Sigmoid colon (tissue), 7 donors: ENCODE data around the gene LRRC3. TPM values are rescaled to one million over a fixed set of nuclear protein-coding genes. Genes with fewer than 3 reads are reported as not detected.
"Not testable (repeated sequence)": the region's sequence is repeated elsewhere in the genome, so short reads cannot be mapped to it uniquely, and the experiment has no call there.

Source experiments
- DNase-seq: peaks from one replicate; pipeline ENCODE4 v3.0.0-alpha.2; 2019
- H3K27ac ChIP-seq, 4 donors: fragments of 200-600 bp; sonication (generic); one replicate each; pipeline ENCODE4 v1.5.1; 2016 to 2019; ENCODE audit warnings: mild to moderate bottlenecking in 1 of 4
- H3K27me3 ChIP-seq, 3 donors: fragments of 200-600 bp; sonication (generic); one replicate each; pipeline ENCODE4 v1.5.1; 2019; ENCODE audit warnings: mild to moderate bottlenecking in 1 of 3
- H3K36me3 ChIP-seq, 4 donors: fragments of 200-600 bp; sonication (generic); one replicate each; pipeline ENCODE4 v1.5.1; 2016 to 2019
- H3K4me1 ChIP-seq, 4 donors: fragments of 200-600 bp; sonication (generic); one replicate each; pipeline ENCODE4 v1.5.1; 2017 to 2019
- H3K4me3 ChIP-seq, 4 donors: fragments of 200-600 bp; sonication (generic); one replicate each; pipeline ENCODE4 v1.5.1; 2017 to 2019; ENCODE audit warnings: mild to moderate bottlenecking in 2 of 4, moderate library complexity in 1 of 4
- H3K9me3 ChIP-seq, 4 donors: fragments of 200-600 bp in 3 of 4; sonication (generic) in 3 of 4; one replicate each; pipeline versions ENCODE4 v1.5.1 to v1.6.1; 2013 to 2019
- EP300 ChIP-seq, 4 donors: sonication (generic); formaldehyde crosslinking; IDR thresholded peaks; one replicate each; pipeline ENCODE4 v1.6.1; 2017; ENCODE audit warnings: antibody characterized with exemption in 4 of 4
- POLR2A ChIP-seq, 2 donors: fragments of 450-650 bp; IDR thresholded peaks; one replicate each; pipeline ENCODE4 v1.6.1; 2016; ENCODE audit warnings: antibody characterized with exemption in 2 of 2, mild to moderate bottlenecking in 2 of 2, moderate library complexity in 2 of 2
- POLR2AphosphoS5 ChIP-seq, 4 donors: sonication (generic); formaldehyde crosslinking; IDR thresholded peaks; one replicate each; pipeline ENCODE4 v1.6.1; 2017; ENCODE audit warnings: antibody characterized with exemption in 4 of 4
- WGBS, 2 donors: extraction: QIAGEN DNeasy Blood & Tissue Kit; methylation state at CpG; one replicate each; pipeline ENCODE4 v1.1.7; 2013; 5-methylcytosine and 5-hydroxymethylcytosine counted together
- intact Hi-C: fragments of 100-400 bp; cut with DNase I; formaldehyde crosslinking; loops from one replicate; pipeline ENCODE4 v1.15.1; 2023
- polyA plus RNA-seq, 3 donors: library from polyadenylated mRNA; stranded (reverse); fragments of 200-250 nt; gene quantifications; one replicate each; pipeline ENCODE4 v1.2.3, GENCODE V29; 2013
- total RNA-seq, 4 donors: library from RNA; depleted of rRNA; stranded (reverse); fragments of >200 nt; gene quantifications; one replicate each; pipeline ENCODE4 v1.1.0, GENCODE V29; 2016
- TF ChIP-seq, protein P1 (sequence below), 4 experiments: fragments of 450-650 bp in 3 of 4; fragments of 200-600 bp in 1 of 4; IDR thresholded peaks; one replicate each; pipeline ENCODE4 v1.5.1; 2016 to 2019; ENCODE audit warnings: antibody characterized with exemption in 4 of 4, mild to moderate bottlenecking in 3 of 4, moderate library complexity in 2 of 4
- donor health status: healthy with polysubstance abuse.
- donor health status: Bipolar disorder and iron deficiency.
- donor health status: healthy.

The LRRC3 gene
- total and polyA plus RNA-seq, 7 donors: under 0.01 to 7.1 (median 3.9) TPM

DNA sequence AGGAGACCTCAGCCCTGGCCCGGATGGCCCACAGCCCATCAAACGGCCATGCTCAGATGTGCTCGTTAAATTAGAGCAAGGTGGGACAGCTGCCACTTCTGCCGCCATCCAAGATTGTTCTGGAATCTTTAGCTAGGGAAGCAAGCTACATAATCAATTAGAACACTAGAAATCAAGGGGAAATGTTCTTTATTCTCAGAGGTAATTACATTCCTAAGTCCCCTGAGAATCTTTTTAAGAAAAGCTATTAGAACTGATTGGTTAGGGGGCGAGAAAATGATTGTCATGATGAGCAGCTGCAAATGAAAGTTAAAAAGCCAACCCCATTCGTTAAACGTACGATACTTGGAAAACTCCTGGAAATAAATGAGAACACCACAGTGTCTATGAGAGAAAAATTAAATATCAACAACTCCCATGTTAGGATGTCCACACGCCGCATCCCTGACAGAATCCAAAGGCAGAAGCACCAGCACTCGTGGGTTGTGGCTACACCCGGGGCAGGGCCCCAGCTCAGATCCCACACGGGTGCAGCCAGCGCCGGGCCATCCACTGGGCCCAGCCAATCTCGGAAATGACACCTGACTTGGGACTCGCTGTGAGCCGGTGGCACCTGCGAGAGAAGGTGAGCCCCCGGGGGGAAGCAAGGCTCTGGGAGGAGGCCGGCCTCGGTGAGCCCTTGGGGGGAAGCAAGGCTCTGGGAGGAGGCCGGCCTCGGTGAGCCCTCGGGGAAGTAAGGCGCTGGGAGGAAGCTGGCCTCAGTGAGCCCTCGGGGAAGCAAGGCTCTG, 47.1 kb downstream of the LRRC3 start:
- no peaks in the 10 kb centered on the region for H3K36me3 ChIP-seq
- no peak for DNase-seq
- intact Hi-C loops: no loop called here

DNA sequence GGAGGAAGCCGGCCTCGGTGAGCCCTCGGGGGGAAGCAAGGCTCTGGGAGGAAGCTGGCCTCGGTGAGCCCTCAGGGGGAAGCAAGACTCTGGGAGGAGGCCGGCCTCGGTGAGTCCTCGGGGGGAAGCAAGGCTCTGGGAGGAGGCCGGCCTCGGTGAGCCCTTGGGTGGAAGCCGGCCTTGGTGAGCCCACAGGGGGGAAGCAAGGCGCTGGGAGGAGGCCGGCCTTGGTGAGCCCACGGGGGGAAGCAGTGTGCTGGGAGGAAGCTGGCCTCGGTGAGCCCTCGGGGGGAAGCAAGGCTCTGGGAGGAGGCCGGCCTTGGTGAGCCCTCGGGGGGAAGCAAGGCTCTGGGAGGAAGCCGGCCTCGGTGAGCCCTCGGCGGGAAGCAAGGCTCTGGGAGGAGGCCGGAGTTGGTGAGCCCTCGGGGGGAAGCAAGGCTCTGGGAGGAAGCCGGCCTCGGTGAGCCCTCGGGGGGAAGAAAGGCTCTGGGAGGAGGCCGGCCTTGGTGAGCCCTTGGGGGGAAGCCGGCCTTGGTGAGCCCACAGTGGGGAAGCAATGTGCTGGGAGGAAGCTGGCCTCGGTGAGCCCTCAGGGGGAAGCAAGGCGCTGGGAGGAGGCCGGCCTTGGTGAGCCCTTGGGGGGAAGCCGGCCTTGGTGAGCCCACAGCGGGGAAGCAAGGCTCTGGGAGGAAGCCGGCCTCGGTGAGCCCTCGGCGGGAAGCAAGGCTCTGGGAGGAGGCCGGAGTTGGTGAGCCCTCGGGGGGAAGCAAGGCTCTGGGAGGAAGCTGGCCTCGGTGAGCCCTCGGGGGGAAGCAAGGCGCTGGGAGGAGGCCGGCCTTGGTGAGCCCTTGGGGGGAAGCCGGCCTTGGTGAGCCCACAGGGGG, 47.9 kb downstream of the LRRC3 start:
- DNase-seq, H3K27ac ChIP-seq, H3K4me1 ChIP-seq, H3K9me3 ChIP-seq, intact Hi-C loops, H3K4me3 ChIP-seq, H3K36me3 ChIP-seq: not testable (repeated sequence)
- peaks cover 2 to 45% (median 12%) of the 10 kb centered on the region in 3 donors for H3K27me3 ChIP-seq
- 77 to 91% methylated on average over 44 of the region's 44 CpGs for WGBS, 2 donors

More for the DNA sequence above, 47.1 kb downstream of the LRRC3 start:
- peaks cover 2 to 48% (median 12%) of the 10 kb centered on the region in 3 donors for H3K27me3 ChIP-seq
- no peak overlapping the region for H3K4me3 ChIP-seq
- WGBS, 2 donors: 85 to 91% methylated on average over 27 of the region's 27 CpGs
- H3K27ac ChIP-seq: no peak overlapping the region
- H3K9me3 ChIP-seq: no peaks in the 10 kb centered on the region
- H3K4me1 ChIP-seq: peaks cover 0 to under 1% (median 0%) of the 10 kb centered on the region in 4 donors
- TF ChIP-seq EP300 (IDR thresholded peaks at IDR 0.05) (no peak), POLR2AphosphoS5 (IDR thresholded peaks at IDR 0.05) (no peak), POLR2A (IDR thresholded peaks at IDR 0.05) (no peak)
- TF ChIP-seq, protein P1, sequence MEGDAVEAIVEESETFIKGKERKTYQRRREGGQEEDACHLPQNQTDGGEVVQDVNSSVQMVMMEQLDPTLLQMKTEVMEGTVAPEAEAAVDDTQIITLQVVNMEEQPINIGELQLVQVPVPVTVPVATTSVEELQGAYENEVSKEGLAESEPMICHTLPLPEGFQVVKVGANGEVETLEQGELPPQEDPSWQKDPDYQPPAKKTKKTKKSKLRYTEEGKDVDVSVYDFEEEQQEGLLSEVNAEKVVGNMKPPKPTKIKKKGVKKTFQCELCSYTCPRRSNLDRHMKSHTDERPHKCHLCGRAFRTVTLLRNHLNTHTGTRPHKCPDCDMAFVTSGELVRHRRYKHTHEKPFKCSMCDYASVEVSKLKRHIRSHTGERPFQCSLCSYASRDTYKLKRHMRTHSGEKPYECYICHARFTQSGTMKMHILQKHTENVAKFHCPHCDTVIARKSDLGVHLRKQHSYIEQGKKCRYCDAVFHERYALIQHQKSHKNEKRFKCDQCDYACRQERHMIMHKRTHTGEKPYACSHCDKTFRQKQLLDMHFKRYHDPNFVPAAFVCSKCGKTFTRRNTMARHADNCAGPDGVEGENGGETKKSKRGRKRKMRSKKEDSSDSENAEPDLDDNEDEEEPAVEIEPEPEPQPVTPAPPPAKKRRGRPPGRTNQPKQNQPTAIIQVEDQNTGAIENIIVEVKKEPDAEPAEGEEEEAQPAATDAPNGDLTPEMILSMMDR (IDR thresholded peaks at IDR 0.05): no peak

DNA sequence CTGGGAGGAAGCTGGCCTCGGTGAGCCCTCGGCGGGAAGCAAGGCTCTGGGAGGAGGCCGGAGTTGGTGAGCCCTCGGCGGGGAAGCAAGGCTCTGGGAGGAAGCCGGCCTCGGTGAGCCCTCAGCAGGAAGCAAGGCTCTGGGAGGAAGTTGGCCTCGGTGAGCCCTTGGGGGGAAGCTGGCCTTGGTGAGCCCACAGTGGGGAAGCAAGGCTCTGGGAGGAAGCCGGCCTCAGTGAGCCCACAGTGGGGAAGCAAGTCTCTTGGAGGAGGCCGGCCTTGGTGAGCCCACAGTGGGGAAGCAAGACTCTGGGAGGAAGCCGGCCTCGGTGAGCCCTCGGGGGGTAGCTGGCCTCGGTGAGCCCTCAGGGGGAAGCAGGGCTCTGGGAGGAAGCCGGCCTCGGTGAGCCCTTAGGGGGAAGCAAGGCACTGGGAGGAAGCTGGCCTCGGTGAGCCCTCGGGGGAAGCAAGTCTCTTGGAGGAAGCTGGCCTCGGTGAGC, 48.6 kb downstream of the LRRC3 start:
- Histone ChIP-seq H3K36me3 (no peaks in the 10 kb centered on the region), H3K27me3 (peaks cover 4 to 51% (median 9%) of the 10 kb centered on the region in 3 donors), H3K27ac (no peak overlapping the region), H3K4me3 (no peak overlapping the region), H3K9me3 (no peaks in the 10 kb centered on the region), H3K4me1 (no peaks in the 10 kb centered on the region)
- no peak for TF ChIP-seq EP300 (IDR thresholded peaks at IDR 0.05)
- no peak for TF ChIP-seq POLR2AphosphoS5 (IDR thresholded peaks at IDR 0.05)
- no peak for TF ChIP-seq POLR2A (IDR thresholded peaks at IDR 0.05)
- TF ChIP-seq, protein P1 (IDR thresholded peaks at IDR 0.05): no peak
- 47 to 87% methylated on average over 20 of the region's 20 CpGs for WGBS, 2 donors
- DNase-seq: no peak
- intact Hi-C loops: no loop called here

DNA sequence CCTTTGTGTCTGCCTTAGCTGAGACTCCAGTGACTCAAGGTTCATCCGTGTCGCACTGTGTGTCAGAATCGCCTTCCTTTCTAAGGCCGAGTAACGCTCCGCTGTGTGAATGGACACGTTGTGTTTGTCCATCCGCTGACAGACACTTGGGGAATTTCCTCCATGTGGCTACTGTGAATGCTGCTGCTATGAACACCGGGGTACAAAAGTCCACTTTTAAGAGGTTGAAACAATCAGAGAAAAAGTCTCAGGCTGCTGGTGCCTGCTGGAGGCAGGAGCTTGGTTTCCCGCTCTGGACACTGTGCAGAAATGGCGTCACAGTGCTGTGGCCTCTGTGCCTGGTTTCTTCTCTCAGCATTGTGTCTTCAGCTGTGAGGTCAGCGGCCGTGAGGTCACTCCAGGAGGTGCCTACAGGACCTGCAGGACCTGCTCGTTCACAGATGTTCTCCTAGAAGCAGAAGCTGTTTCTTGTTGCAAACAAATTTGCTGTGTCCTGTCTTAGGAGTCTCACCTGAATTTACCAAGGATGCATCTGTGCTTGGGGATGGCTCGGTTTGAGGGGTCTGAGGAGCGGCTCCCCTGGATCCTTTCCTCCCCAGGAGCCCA, 50.5 kb downstream of the LRRC3 start:
- Histone ChIP-seq H3K36me3 (no peaks in the 10 kb centered on the region), H3K4me1 (peaks cover 0 to 9% (median 3%) of the 10 kb centered on the region in 4 donors), H3K4me3 (no peak overlapping the region), H3K9me3 (no peaks in the 10 kb centered on the region), H3K27me3 (peaks cover 3 to 59% (median 14%) of the 10 kb centered on the region in 3 donors), H3K27ac (no peak overlapping the region)
- DNase-seq: no peak
- intact Hi-C loops: no loop called here
- WGBS, 2 donors: 27 to 75% methylated on average over 16 of the region's 16 CpGs
- TF ChIP-seq EP300 (IDR thresholded peaks at IDR 0.05) (no peak), POLR2A (IDR thresholded peaks at IDR 0.05) (no peak), POLR2AphosphoS5 (IDR thresholded peaks at IDR 0.05) (no peak)
- TF ChIP-seq, protein P1 (IDR thresholded peaks at IDR 0.05): no peak
